ENCODE data around the gene ITPA.

The ITPA gene

GRCh38 chr20:3223994-3224680 lies 14.8 kb downstream of the ITPA start:
- Histone ChIP-seq H3K9me3 (no peaks in the 10 kb centered on the region), H3K4me3 (no peak overlapping the region), H3K36me3 (replicated peaks) (peaks cover 52% of the 10 kb centered on the region), H3K4me1 (no peaks in the 10 kb centered on the region), H3K27me3 (ENCODE audit: low read depth) (no peaks in the 10 kb centered on the region)
- in situ Hi-C loops (cut with MboI; ENCODE audit: low sequenced_read_pairs) = no loop called here
- DNase-seq (ENCODE audit: low spot score in 2 of 2) = no peak

- no peak for DNase-seq (ENCODE audit: low spot score in 2 of 2)
- Histone ChIP-seq H3K9me3 (no peaks in the 10 kb centered on the region), H3K36me3 (replicated peaks) (peaks cover 47% of the 10 kb centered on the region), H3K27me3 (ENCODE audit: low read depth) (no peaks in the 10 kb centered on the region), H3K4me1 (no peaks in the 10 kb centered on the region), H3K4me3 (no peak overlapping the region)
- in situ Hi-C loops (cut with MboI; ENCODE audit: low sequenced_read_pairs) = no loop called here
Measured at GRCh38 chr20:3224681-3225421, 15.6 kb downstream of the ITPA start.

DNA sequence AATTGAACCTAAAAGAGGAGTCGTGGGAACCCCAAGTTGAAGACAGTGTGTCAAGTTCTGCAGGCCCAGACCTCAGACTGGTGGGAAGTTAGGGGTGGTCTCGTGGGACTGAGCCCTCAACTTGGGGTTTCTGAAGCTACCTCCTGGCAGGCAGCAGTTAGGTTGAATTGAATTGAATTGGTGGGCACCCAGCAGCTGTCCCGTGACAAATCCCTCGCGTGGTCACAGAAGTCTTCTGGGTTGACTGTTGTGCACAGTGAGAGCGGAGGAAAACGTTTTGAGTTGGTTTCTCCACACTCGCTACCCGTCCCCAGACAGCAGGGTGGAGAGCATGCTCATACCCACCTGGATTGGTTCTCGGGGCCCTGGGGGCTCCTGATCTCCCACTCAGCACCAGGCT lies 16.8 kb downstream of the ITPA start:
- DNase-seq (ENCODE audit: low spot score in 2 of 2) = no peak
- in situ Hi-C loops (cut with MboI; ENCODE audit: low sequenced_read_pairs) = no loop called here
- Histone ChIP-seq H3K27me3 (ENCODE audit: low read depth) (no peaks in the 10 kb centered on the region), H3K4me1 (no peaks in the 10 kb centered on the region), H3K36me3 (replicated peaks) (peaks cover 40% of the 10 kb centered on the region), H3K9me3 (no peaks in the 10 kb centered on the region), H3K4me3 (no peak overlapping the region)

- H3K4me1 ChIP-seq = no peaks in the 10 kb centered on the region
- H3K36me3 ChIP-seq (replicated peaks) = peaks cover 33% of the 10 kb centered on the region
Measured at GRCh38 chr20:3226864-3227263, 17.6 kb downstream of the ITPA start.

DNA sequence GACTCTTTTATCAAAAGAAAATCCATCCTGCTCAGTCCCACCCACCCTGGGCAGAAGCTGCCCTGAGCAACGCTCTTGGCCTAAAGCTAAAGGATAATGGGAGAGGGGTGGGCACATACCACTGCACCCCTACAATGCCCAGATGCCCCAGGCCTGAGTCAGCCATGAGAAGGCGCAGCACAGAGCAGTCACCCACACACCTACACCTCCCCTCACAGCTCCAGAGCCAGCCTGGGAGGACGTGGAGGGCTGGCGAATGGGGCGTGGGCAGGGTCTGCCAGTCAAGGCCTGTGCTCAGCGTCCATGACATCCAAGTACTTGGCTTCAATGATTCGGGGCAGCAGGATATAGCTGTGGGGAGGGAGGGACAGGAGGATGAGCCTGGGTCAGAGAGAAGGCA lies 18.2 kb downstream of the ITPA start:
- Histone ChIP-seq H3K4me3 (no peak overlapping the region), H3K27me3 (ENCODE audit: low read depth) (no peaks in the 10 kb centered on the region), H3K9me3 (no peaks in the 10 kb centered on the region), H3K36me3 (replicated peaks) (peaks cover 29% of the 10 kb centered on the region), H3K4me1 (no peaks in the 10 kb centered on the region)
- DNase-seq (ENCODE audit: low spot score in 2 of 2) = no peak
- in situ Hi-C loops (cut with MboI; ENCODE audit: low sequenced_read_pairs) = no loop called here

More at GRCh38 chr20:3226864-3227263, 17.6 kb downstream of the ITPA start:
- in situ Hi-C loops (cut with MboI; ENCODE audit: low sequenced_read_pairs) = no loop called here
- H3K9me3 ChIP-seq = no peaks in the 10 kb centered on the region
- H3K27me3 ChIP-seq (ENCODE audit: low read depth) = no peaks in the 10 kb centered on the region
- DNase-seq (ENCODE audit: low spot score in 2 of 2) = no peak
- no peak overlapping the region for H3K4me3 ChIP-seq

DNA sequence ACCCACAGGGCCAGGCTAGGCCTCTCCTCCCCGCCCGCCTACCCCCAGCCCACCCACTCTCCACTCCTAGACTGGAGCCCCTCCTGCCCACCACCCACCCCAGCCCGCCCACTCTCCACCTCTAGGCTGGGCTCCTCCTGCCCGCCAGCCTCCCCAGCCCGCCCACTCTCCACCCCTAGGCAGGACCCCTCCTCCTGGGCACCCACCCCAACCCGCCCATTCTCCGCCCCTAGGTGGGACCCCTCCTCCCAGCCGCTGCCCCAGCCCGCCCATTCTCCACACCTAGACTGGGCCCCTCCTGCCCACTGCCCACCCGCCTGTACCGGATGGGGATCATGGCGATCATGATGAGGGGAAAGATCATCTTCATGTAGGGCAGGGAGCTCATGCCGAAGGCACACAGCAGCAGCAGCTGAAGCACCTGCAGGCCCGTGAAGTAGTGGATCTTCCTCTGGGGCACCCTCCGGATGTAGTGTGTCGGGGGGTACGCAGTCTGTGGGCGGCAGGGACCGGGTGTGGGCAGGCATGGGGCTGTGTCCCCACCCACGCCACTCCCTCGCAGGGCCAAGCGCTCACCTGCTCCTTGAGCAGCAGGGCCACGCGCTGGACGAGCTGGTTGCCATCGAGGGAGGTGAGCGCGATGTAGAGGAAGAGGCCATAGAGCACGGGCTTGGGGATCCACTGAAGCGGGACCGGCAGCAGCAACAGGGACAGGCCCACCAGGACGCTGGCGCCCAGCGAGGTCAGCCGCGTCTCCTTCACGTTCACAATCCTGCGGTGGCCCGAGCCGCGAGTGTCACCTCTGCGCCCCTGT lies 18.8 kb downstream of the ITPA start:
- no peaks in the 10 kb centered on the region for H3K9me3 ChIP-seq
- H3K27me3 ChIP-seq (ENCODE audit: low read depth) = no peaks in the 10 kb centered on the region
- H3K4me1 ChIP-seq = no peaks in the 10 kb centered on the region
- peaks cover 26% of the 10 kb centered on the region for H3K36me3 ChIP-seq (replicated peaks)
- in situ Hi-C loops (cut with MboI; ENCODE audit: low sequenced_read_pairs) = no loop called here
- no peak for DNase-seq (ENCODE audit: low spot score in 2 of 2)
- H3K4me3 ChIP-seq = no peak overlapping the region

DNA sequence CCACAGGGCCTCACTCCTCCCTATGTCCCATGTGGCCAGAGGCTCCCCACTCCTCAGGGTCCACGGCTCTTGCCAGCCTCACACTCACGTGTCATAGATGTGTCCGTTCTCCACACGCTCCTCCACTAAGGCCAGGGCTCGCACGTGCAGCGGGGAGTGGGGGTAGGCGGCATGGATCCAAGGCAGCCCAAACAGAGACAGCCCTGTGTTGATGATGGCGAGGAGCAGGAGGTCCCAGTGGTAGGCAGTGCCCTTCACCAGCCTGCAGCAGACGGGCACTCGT lies 19.4 kb downstream of the ITPA start:
- H3K9me3 ChIP-seq = no peaks in the 10 kb centered on the region
- in situ Hi-C loops (cut with MboI; ENCODE audit: low sequenced_read_pairs) = no loop called here
- DNase-seq (ENCODE audit: low spot score in 2 of 2) = no peak
- no peaks in the 10 kb centered on the region for H3K27me3 ChIP-seq (ENCODE audit: low read depth)
- peaks cover 30% of the 10 kb centered on the region for H3K36me3 ChIP-seq (replicated peaks)
- no peaks in the 10 kb centered on the region for H3K4me1 ChIP-seq
- no peak overlapping the region for H3K4me3 ChIP-seq

DNA sequence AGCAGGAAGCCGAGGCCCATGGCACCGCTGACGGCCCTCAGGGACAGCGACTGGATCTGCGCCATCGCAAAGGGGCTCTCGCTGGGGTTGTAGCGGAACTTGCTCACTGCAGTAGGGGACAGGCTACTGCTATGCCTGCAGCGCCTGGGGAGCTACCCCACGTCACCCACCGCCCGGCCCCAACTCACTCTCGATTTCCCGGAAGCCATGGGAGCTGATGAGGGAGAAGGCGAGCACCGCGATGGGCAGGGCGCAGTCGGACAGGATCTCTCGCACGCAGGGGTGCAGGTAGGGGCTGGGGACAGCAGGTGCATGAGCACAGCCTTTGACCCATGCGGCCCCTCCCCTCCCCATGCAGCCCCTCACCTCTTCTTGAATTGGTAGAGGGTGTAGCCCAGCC lies 19.9 kb downstream of the ITPA start:
- Histone ChIP-seq H3K4me1 (no peaks in the 10 kb centered on the region), H3K4me3 (no peak overlapping the region), H3K27me3 (ENCODE audit: low read depth) (no peaks in the 10 kb centered on the region), H3K36me3 (replicated peaks) (peaks cover 32% of the 10 kb centered on the region), H3K9me3 (no peaks in the 10 kb centered on the region)
- in situ Hi-C loops (cut with MboI; ENCODE audit: low sequenced_read_pairs) = no loop called here
- no peak for DNase-seq (ENCODE audit: low spot score in 2 of 2)

DNA sequence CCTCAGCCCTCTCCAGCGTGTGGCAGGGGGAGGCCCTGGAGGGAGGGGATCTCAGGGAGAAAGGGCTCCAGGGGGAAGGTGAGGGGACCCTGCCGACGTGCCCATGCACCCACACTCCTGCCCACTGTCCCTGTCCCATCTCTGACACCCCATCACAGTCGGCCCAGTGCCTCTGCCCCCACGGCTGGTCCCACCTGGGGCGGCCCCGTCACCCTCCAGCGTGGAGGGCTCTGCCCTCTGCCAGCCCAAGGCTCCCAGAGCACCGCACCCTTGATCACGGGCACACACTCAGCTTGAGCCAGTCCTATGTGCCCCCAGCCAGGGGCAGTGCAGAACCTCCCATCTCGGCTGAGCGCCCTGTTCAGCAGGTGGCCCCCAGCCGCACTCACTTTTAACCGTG lies 20.5 kb downstream of the ITPA start:
- no peak for DNase-seq (ENCODE audit: low spot score in 2 of 2)
- in situ Hi-C loops (cut with MboI; ENCODE audit: low sequenced_read_pairs) = no loop called here
- peaks cover 32% of the 10 kb centered on the region for H3K36me3 ChIP-seq (replicated peaks)
- no peaks in the 10 kb centered on the region for H3K27me3 ChIP-seq (ENCODE audit: low read depth)
- no peaks in the 10 kb centered on the region for H3K9me3 ChIP-seq
- H3K4me1 ChIP-seq = no peaks in the 10 kb centered on the region
- H3K4me3 ChIP-seq = no peak overlapping the region

GRCh38 chr20:3231116-3231515 lies 21.8 kb downstream of the ITPA start:
- no peak overlapping the region for H3K4me3 ChIP-seq
- in situ Hi-C loops (cut with MboI; ENCODE audit: low sequenced_read_pairs) = no loop called here
- peaks cover 28% of the 10 kb centered on the region for H3K36me3 ChIP-seq (replicated peaks)
- no peaks in the 10 kb centered on the region for H3K9me3 ChIP-seq
- H3K4me1 ChIP-seq = no peaks in the 10 kb centered on the region
- H3K27me3 ChIP-seq (ENCODE audit: low read depth) = no peaks in the 10 kb centered on the region
- DNase-seq (ENCODE audit: low spot score in 2 of 2) = no peak

GRCh38 chr20:3231889-3232588 lies 22.7 kb downstream of the ITPA start:
- H3K4me1 ChIP-seq = no peaks in the 10 kb centered on the region
- no peak for DNase-seq (ENCODE audit: low spot score in 2 of 2)
- H3K36me3 ChIP-seq (replicated peaks) = peaks cover 22% of the 10 kb centered on the region
- H3K9me3 ChIP-seq = no peaks in the 10 kb centered on the region
- H3K27me3 ChIP-seq (ENCODE audit: low read depth) = no peaks in the 10 kb centered on the region
- H3K4me3 ChIP-seq = no peak overlapping the region
- in situ Hi-C loops (cut with MboI; ENCODE audit: low sequenced_read_pairs) = no loop called here

- H3K4me3 ChIP-seq = no peak overlapping the region
- H3K9me3 ChIP-seq = no peaks in the 10 kb centered on the region
- H3K27me3 ChIP-seq (ENCODE audit: low read depth) = no peaks in the 10 kb centered on the region
- in situ Hi-C loops (cut with MboI; ENCODE audit: low sequenced_read_pairs) = no loop called here
- no peak for DNase-seq (ENCODE audit: low spot score in 2 of 2)
- peaks cover 14% of the 10 kb centered on the region for H3K36me3 ChIP-seq (replicated peaks)
- H3K4me1 ChIP-seq = peaks cover 5% of the 10 kb centered on the region; the same call in 1 of the 2 replicates
Measured at GRCh38 chr20:3233131-3233990, 24.1 kb downstream of the ITPA start.

GRCh38 chr20:3233991-3234498 lies 24.7 kb downstream of the ITPA start:
- DNase-seq (ENCODE audit: low spot score in 2 of 2) = no peak
- Histone ChIP-seq H3K9me3 (no peaks in the 10 kb centered on the region), H3K36me3 (replicated peaks) (peaks cover 11% of the 10 kb centered on the region), H3K27me3 (ENCODE audit: low read depth) (no peaks in the 10 kb centered on the region), H3K4me3 (no peak overlapping the region), H3K4me1 (peaks cover 5% of the 10 kb centered on the region; the same call in 1 of the 2 replicates)
- in situ Hi-C loops (cut with MboI; ENCODE audit: low sequenced_read_pairs) = no loop called here
